Smooth muscle cell of trachea (primary cell): ENCODE data around the gene EXD2. TPM values are rescaled to one million over a fixed set of nuclear protein-coding genes. Genes with fewer than 3 reads are reported as not detected.

Experiments
- total RNA-seq: library from RNA; depleted of rRNA; stranded (reverse); fragments of >200 nt; gene quantifications from 2 replicates; pipeline ENCODE4 v1.2.1, GENCODE V29; 2014

Gene EXD2
- 17.2 and 23.6 TPM in 2 replicates for total RNA-seq

GRCh38 chr14:69191340-69192111 lies at the start of gene EXD2:
TSS of gene EXD2 (plus strand) at chr14:69191498. CDS start at chr14:69209471, 17,973 bp downstream.

GRCh38 chr14:69152902-69153151 lies 38.5 kb upstream of the EXD2 start, which contains the start of gene DCAF5:
TSS of gene DCAF5 (minus strand) at chr14:69153119. CDS start at chr14:69152978, 141 bp downstream.

GRCh38 chr14:69259527-69260189 lies 68.4 kb downstream of the EXD2 start, which contains the start of gene GALNT16:
TSS of gene GALNT16 (plus strand) at chr14:69260158. CDS start at chr14:69260291, 133 bp downstream.

Other genes with a start within 250 kb of the EXD2 start
- 225 and 373 TPM in 2 replicates for gene ACTN1, start 212.2 kb upstream of the EXD2 start, total RNA-seq
- 18.0 and 20.8 TPM in 2 replicates for gene DCAF5, start 38.4 kb upstream of the EXD2 start, total RNA-seq
- 1.9 and 4.6 TPM in 2 replicates for gene GALNT16, start 68.7 kb downstream of the EXD2 start, total RNA-seq
- gene ERH, start 206.8 kb downstream of the EXD2 start, total RNA-seq, result 113 and 161 TPM in 2 replicates
- 115 and 116 TPM in 2 replicates for gene SLC39A9, start 207.2 kb downstream of the EXD2 start, total RNA-seq